RWPE2 (cell line): ENCODE results near the gene MARVELD2.
"Not testable (repeated sequence)": the region's sequence is repeated elsewhere in the genome, so short reads cannot be mapped to it uniquely, and the experiment has no call there.

ENCODE experiments used
- ATAC-seq: fragments of 200-7000 bp; cut with Tn5 transposase; 3 replicates; pipeline ENCODE4 v1.9.1; 2021; ENCODE audit warnings: low read depth
- DNase-seq: peaks from one replicate; pipeline ENCODE4 v3.0.0-alpha.2; 2020; ENCODE audit warnings: low spot score
- H3K27ac ChIP-seq: fragments of 450-650 bp; 2 replicates; pipeline ENCODE4 v1.5.1; 2017; ENCODE audit warnings: mild to moderate bottlenecking; ENCODE audit not compliant: poor library complexity, severe bottlenecking
- H3K27me3 ChIP-seq: fragments of 250-450 bp; sonication (Bioruptor Pico); 2 replicates; pipeline ENCODE4 v1.5.1; 2021; ENCODE audit warnings: mild to moderate bottlenecking, moderate library complexity; ENCODE audit not compliant: insufficient read depth, poor library complexity, severe bottlenecking
- H3K36me3 ChIP-seq: fragments of 250-450 bp; sonication (Bioruptor Pico); 2 replicates; pipeline ENCODE4 v1.5.1; 2020; ENCODE audit warnings: low read depth, mild to moderate bottlenecking, moderate library complexity
- H3K4me1 ChIP-seq: fragments of 250-450 bp; sonication (Bioruptor Pico); 2 replicates; pipeline ENCODE4 v1.5.1; 2021; ENCODE audit warnings: mild to moderate bottlenecking, moderate library complexity; ENCODE audit not compliant: insufficient read depth, poor library complexity, severe bottlenecking
- H3K4me3 ChIP-seq: fragments of 250-450 bp; sonication (Bioruptor Pico); 2 replicates; pipeline ENCODE4 v1.5.1; 2021; ENCODE audit warnings: mild to moderate bottlenecking, moderate library complexity; ENCODE audit not compliant: severe bottlenecking
- H3K9me3 ChIP-seq: fragments of 250-450 bp; sonication (Bioruptor Pico); 2 replicates; pipeline ENCODE4 v1.5.1; 2021; ENCODE audit warnings: mild to moderate bottlenecking, moderate library complexity; ENCODE audit not compliant: severe bottlenecking
- CTCF ChIP-seq: fragments of 450-650 bp; IDR thresholded peaks from one replicate; pipeline ENCODE4 v1.5.1; 2017; ENCODE audit warnings: mild to moderate bottlenecking, moderate library complexity; ENCODE audit not compliant: poor library complexity, severe bottlenecking

MARVELD2 gene

GRCh38 chr5:69432412-69433206, 17.7 kb downstream of the MARVELD2 start:
- H3K27ac ChIP-seq, result no peak overlapping the region
- TF ChIP-seq CTCF, result no peak
- DNase-seq (no peak), ATAC-seq (no peak)
- no peaks in the 10 kb centered on the region for H3K27me3 ChIP-seq
- H3K36me3 ChIP-seq, result peaks cover 51% of the 10 kb centered on the region
- H3K4me3 ChIP-seq, result no peak overlapping the region
- no peaks in the 10 kb centered on the region for H3K9me3 ChIP-seq
- H3K4me1 ChIP-seq, result no peaks in the 10 kb centered on the region

GRCh38 chr5:69435276-69435884, 20.5 kb downstream of the MARVELD2 start:
- not testable (repeated sequence) for H3K27me3 ChIP-seq, DNase-seq

GRCh38 chr5:69444127-69444754, 29.3 kb downstream of the MARVELD2 start:
- TF ChIP-seq CTCF, result no peak
- no peak for ATAC-seq

More at GRCh38 chr5:69435276-69435884, 20.5 kb downstream of the MARVELD2 start:
- not testable (repeated sequence) for ATAC-seq, H3K9me3 ChIP-seq, H3K4me3 ChIP-seq, H3K4me1 ChIP-seq, H3K27ac ChIP-seq
- peaks cover 57% of the 10 kb centered on the region for H3K36me3 ChIP-seq

GRCh38 chr5:69449511-69449910, 34.6 kb downstream of the MARVELD2 start:
- Histone ChIP-seq H3K27me3 (no peaks in the 10 kb centered on the region), H3K36me3 (no peaks in the 10 kb centered on the region), H3K9me3 (no peaks in the 10 kb centered on the region), H3K4me3 (no peak overlapping the region), H3K4me1 (peaks cover 11% of the 10 kb centered on the region), H3K27ac (no peak overlapping the region)
- no peak for TF ChIP-seq CTCF
- ATAC-seq (no peak), DNase-seq (no peak)

More at GRCh38 chr5:69444127-69444754, 29.3 kb downstream of the MARVELD2 start:
- Histone ChIP-seq H3K27ac (no peak overlapping the region), H3K36me3 (peaks cover 24% of the 10 kb centered on the region), H3K4me3 (no peak overlapping the region), H3K27me3 (no peaks in the 10 kb centered on the region), H3K9me3 (no peaks in the 10 kb centered on the region), H3K4me1 (no peaks in the 10 kb centered on the region)
- no peak for DNase-seq

GRCh38 chr5:69450116-69450515, 35.2 kb downstream of the MARVELD2 start:
- ATAC-seq (peak; percentile 96), DNase-seq (no peak)
- H3K4me1 ChIP-seq, result peaks cover 11% of the 10 kb centered on the region
- no peaks in the 10 kb centered on the region for H3K9me3 ChIP-seq
- peak overlapping the region; percentile 21 for H3K27ac ChIP-seq
- no peaks in the 10 kb centered on the region for H3K27me3 ChIP-seq
- H3K4me3 ChIP-seq, result no peak overlapping the region
- TF ChIP-seq CTCF, result no peak
- H3K36me3 ChIP-seq, result no peaks in the 10 kb centered on the region

GRCh38 chr5:69450527-69450926, 35.6 kb downstream of the MARVELD2 start:
- Histone ChIP-seq H3K27ac (peak overlapping the region; percentile 21), H3K4me1 (peaks cover 11% of the 10 kb centered on the region)
- DNase-seq, H3K9me3 ChIP-seq, ATAC-seq, H3K4me3 ChIP-seq, H3K27me3 ChIP-seq, H3K36me3 ChIP-seq: not testable (repeated sequence)
